ENCODE results near the gene C16orf74. TPM values are rescaled to one million over a fixed set of nuclear protein-coding genes. Genes with fewer than 3 reads are reported as not detected.

Gene C16orf74
- total RNA-seq, 4 donors from 2014 or later = 2.5 to 6.6 TPM; not detected in 2

DNA sequence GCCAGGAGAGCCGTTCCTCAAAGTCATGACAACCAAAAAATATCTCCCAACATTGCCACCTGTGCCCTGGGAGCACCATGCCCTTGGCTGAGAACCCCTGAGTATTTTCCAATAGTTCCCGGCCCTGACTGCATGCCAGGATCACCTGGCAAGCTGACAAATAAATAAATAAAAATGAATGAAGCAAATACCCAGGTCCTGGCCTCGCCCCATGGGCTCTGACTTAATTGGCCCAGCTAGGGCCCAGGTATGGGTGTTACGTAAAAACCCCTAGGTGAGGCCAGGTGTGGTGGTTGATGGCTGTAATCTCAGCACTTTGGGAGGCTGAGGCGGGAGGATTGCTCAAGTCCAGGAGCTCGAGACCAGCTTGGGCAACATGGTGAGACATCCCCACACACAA, 2.7 kb upstream of the C16orf74 start:
- Histone ChIP-seq H3K4me1 (peaks cover 4 to 31% (median 21%) of the 10 kb centered on the region in 4 donors), H3K27me3 (peaks cover 0 to 15% of the 10 kb centered on the region in 2 donors), H3K27ac (peak overlapping the region in 1 of 4 donors; percentile 84), H3K36me3 (no peaks in the 10 kb centered on the region), H3K4me3 (no peak overlapping the region), H3K9me3 (no peaks in the 10 kb centered on the region)
- no peak for DNase-seq
- no peak for TF ChIP-seq CTCF (IDR thresholded peaks at IDR 0.05)
- TF ChIP-seq POLR2A (IDR thresholded peaks at IDR 0.05) = no peak

DNA sequence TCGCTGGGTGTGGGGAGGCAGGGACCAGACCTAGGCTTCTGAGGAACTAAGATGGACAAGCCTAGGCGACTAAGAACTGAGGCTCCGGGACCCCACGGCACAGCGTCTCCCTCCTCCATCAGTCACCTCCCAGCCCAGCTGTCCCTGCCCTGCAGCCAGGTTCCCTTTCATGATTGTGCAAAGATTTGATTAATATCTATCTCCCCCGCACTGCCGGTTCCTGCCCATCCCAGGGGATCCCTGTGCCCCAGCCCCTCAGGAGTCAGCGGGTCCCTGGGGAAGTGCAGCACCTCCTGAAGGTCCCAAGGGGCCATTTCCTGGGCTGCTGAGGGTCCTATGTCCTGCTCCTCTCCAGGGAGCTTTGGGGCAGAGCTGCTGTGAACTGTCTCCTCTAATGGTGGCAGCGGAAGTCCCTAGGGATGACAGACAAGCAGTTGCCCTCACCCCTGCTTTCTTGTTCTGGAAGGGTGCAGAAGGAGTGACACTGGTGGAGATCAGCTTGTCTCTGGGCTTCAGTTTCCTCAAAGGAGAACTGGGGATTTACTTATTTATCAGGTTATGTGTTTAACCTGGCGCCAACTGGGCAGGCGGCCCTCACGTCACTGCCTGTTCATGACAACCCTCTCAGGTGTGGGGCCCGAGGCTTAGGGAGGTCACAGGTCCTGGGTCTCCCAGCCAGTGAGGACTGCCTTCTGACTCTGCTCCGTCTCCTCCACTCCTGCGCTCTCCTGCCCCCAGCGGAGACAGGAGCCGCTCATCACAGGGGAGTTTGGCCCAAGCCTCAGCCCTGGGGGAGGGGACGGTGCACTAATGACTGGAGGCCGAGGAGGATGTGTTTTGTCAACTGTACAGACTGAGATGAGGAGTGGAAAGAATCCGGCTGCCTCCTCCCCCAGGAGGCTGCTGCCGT, 1.9 kb upstream of the C16orf74 start:
- H3K27ac ChIP-seq = peak overlapping the region in 1 of 4 donors; percentile 84

DNA sequence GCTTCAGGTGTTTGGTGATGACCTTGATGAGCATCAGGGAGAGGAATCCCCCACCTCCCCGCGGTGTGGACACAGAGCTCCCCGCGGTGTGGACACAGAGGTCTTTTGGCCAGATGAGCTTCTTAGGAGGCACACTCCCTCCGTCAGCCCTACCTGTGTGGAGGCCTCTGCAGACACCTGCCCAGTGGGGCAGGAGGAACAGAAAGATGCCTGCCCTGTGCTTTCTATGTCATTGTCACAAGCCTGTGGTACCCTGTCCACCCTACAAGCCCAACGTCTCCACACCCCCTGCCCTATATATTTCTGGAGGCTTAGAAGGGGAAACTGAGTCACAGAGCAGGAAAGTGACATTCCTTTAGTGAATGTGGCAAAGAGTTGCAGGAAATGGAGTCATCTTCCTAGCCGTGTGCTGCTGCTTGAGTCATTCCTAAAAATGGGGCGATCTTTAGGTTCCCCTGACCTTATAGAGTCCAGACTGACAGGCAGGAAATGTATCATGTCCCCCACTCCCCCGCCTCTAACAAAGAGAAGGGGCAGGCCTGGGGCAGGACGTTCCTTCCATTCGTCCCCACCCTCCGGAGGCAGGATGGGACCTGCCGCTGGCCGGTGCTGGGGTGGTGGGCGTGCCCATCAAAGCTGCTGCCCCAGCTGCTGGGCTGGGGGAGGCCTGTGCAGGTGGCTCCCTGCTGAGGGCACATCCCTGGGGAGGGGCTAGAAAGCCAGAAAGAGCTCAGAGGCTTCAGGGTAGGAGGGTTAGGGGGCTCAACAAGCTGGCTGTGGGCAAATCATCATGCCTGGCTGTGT, 1.0 kb upstream of the C16orf74 start:
- Histone ChIP-seq H3K27me3 (peaks cover 0 to 15% of the 10 kb centered on the region in 2 donors), H3K4me3 (peak overlapping the region in 1 of 4 donors; percentile 77), H3K9me3 (no peaks in the 10 kb centered on the region), H3K27ac (peak overlapping the region in 1 of 4 donors; percentile 81), H3K36me3 (no peaks in the 10 kb centered on the region), H3K4me1 (peaks cover 4 to 30% (median 17%) of the 10 kb centered on the region in 4 donors)
- no peak for TF ChIP-seq POLR2A (IDR thresholded peaks at IDR 0.05)
- TF ChIP-seq CTCF (IDR thresholded peaks at IDR 0.05) = no peak
- no peak for DNase-seq

More for the DNA sequence above, 1.9 kb upstream of the C16orf74 start:
- H3K4me1 ChIP-seq = peaks cover 4 to 30% (median 19%) of the 10 kb centered on the region in 4 donors
- DNase-seq = peak in 2 of 3 donors; percentile 47 to 64
- no peak overlapping the region for H3K4me3 ChIP-seq
- H3K9me3 ChIP-seq = no peaks in the 10 kb centered on the region
- H3K27me3 ChIP-seq = peaks cover 0 to 15% of the 10 kb centered on the region in 2 donors
- TF ChIP-seq POLR2A (IDR thresholded peaks at IDR 0.05) (no peak), CTCF (IDR thresholded peaks at IDR 0.05) (peak in 1 of 6 experiments; percentile 20)
- no peaks in the 10 kb centered on the region for H3K36me3 ChIP-seq

DNA sequence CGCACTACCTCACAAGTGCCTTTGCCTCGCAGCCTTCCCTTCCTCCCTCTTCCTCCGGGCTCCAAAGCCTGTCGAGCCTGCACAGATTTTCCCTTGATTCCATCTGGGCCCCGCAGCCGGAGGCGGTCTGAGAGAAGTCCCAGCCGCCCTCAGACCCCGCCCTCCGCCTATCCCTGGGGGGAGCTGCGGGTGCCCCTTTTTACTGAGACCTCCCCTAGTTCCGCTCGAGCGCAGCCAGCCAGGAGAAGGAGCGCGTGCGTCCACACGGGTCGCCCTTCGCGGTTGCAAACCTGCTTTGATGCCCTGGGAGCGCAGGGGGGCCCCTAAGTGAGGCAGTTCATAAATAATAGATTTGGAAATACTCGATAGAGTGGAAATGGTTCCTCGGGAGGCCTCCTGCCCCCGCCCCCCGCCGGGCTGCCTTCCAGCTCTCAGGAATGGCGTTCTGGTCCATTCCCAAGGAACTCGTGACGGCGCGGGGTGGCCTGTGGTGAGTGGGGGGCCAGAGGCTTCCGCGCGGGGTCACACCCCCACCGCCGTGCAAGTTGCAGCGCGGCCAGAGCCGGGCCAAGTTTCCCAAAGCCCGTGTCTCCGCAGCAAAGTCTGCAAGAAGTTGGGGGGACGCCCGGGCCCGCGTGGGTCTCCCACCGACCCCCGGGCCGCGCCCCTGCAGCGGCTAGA, 610 bp downstream of the C16orf74 start:
- TF ChIP-seq CTCF (IDR thresholded peaks at IDR 0.05) = peak in 1 of 6 experiments; percentile 13
- no peak for TF ChIP-seq POLR2A (IDR thresholded peaks at IDR 0.05)
- Histone ChIP-seq H3K36me3 (no peaks in the 10 kb centered on the region), H3K9me3 (no peaks in the 10 kb centered on the region), H3K27ac (peak overlapping the region in 1 of 4 donors; percentile 81), H3K27me3 (peaks cover 0 to 15% of the 10 kb centered on the region in 2 donors), H3K4me3 (peak overlapping the region; percentile 43 to 77 (median 58)), H3K4me1 (peaks cover 4 to 26% (median 14%) of the 10 kb centered on the region in 4 donors)
- peak in 2 of 3 donors; percentile 73 to 74 for DNase-seq

DNA sequence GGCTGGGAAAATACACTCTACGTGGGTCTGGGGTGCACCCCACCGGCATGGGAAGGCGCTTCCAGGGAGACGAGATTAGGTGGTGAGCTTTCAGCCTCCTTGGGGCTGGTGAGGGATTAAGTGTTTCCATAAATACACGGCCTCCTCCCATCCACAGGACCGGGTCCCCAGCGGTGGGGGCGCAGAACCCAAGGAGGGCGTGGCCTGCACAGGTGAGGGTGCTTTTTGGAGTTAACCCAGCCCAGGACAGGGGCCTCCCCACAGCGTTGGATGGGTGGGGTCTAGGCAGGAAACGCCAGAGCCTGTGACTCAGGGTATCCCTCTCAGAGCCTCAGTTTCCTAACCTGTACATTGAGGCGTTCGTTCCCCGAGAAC, 1.1 kb downstream of the C16orf74 start:
- Histone ChIP-seq H3K27me3 (peaks cover 0 to 15% of the 10 kb centered on the region in 2 donors), H3K4me1 (peaks cover 4 to 22% (median 14%) of the 10 kb centered on the region in 4 donors), H3K27ac (peak overlapping the region in 1 of 4 donors; percentile 81), H3K36me3 (no peaks in the 10 kb centered on the region), H3K9me3 (no peaks in the 10 kb centered on the region), H3K4me3 (peak overlapping the region; percentile 43 to 77 (median 58))
- TF ChIP-seq POLR2A (IDR thresholded peaks at IDR 0.05) (no peak), CTCF (IDR thresholded peaks at IDR 0.05) (no peak)
- no peak for DNase-seq

Data from Peyer's patch (tissue), 4 donors.